DOHH2 (cell line): Measurements from ENCODE around the gene CNGA3.

Experiments
- H3F3A ChIP-seq: fragments of 200-600 bp; sonication (generic), shearing (Covaris generic); 2 replicates; pipeline ENCODE4 v1.6.0; 2016; ENCODE audit warnings: antibody characterized with exemption, mild to moderate bottlenecking; ENCODE audit not compliant: control insufficient read depth, insufficient read depth
- H3K27ac ChIP-seq: fragments of 200-600 bp; sonication (generic); 2 replicates; pipeline ENCODE4 v1.5.1; 2014; ENCODE audit warnings: low read depth, mild to moderate bottlenecking, low read length, moderate library complexity
- H3K27me3 ChIP-seq: fragments of 200-600 bp; sonication (generic); 2 replicates; pipeline ENCODE4 v1.6.1; 2014; ENCODE audit warnings: mild to moderate bottlenecking, low read length, mixed read lengths; ENCODE audit not compliant: control insufficient read depth
- H3K36me3 ChIP-seq: fragments of 200-600 bp; sonication (generic); 2 replicates; pipeline ENCODE4 v1.6.1; 2014; ENCODE audit warnings: mild to moderate bottlenecking, low read length, moderate library complexity, mixed read lengths; ENCODE audit not compliant: control insufficient read depth
- H3K4me1 ChIP-seq: fragments of 200-600 bp; sonication (generic); 2 replicates; pipeline ENCODE4 v1.6.1; 2014; ENCODE audit warnings: mild to moderate bottlenecking, low read length, mixed read lengths; ENCODE audit not compliant: control insufficient read depth
- H3K4me2 ChIP-seq: fragments of 200-600 bp; sonication (generic); 2 replicates; pipeline ENCODE4 v1.6.0; 2014; ENCODE audit warnings: mild to moderate bottlenecking, low read length, moderate library complexity
- H3K4me3 ChIP-seq: fragments of 200-600 bp; sonication (generic); 2 replicates; pipeline ENCODE4 v1.5.1; 2014; ENCODE audit warnings: mild to moderate bottlenecking, low read length, mixed read lengths
- H3K79me2 ChIP-seq: fragments of 200-600 bp; sonication (generic); 2 replicates; pipeline ENCODE4 v1.6.1; 2014; ENCODE audit warnings: mild to moderate bottlenecking, low read length, mixed read lengths; ENCODE audit not compliant: control insufficient read depth
- H3K9me2 ChIP-seq: fragments of 200-600 bp; sonication (generic); replicated peaks from 2 replicates; pipeline ENCODE4 v1.6.1; 2014; ENCODE audit warnings: mild to moderate bottlenecking, low read length, mixed read lengths; ENCODE audit not compliant: control insufficient read depth
- H3K9me3 ChIP-seq: fragments of 200-600 bp; sonication (generic); 2 replicates; pipeline ENCODE4 v1.6.1; 2014; ENCODE audit warnings: antibody characterized with exemption, low read length, mixed read lengths; ENCODE audit not compliant: control insufficient read depth, insufficient read depth
- H4K20me1 ChIP-seq: fragments of 200-600 bp; sonication (generic); 2 replicates; pipeline ENCODE4 v1.6.0; 2014; ENCODE audit warnings: low read depth, mild to moderate bottlenecking, antibody characterized with exemption, low read length, moderate library complexity; ENCODE audit not compliant: control insufficient read depth, insufficient read depth
- EZH2phosphoT487 ChIP-seq: fragments of 200-600 bp; sonication (generic); IDR thresholded peaks from 2 replicates; pipeline ENCODE4 v1.6.1; 2017; ENCODE audit warnings: borderline replicate concordance, mild to moderate bottlenecking, antibody characterized with exemption, low read length, moderate library complexity, mixed read lengths
- TF ChIP-seq, protein P1 (sequence below): fragments of 200-600 bp; sonication (generic); IDR thresholded peaks from one replicate; pipeline ENCODE4 v1.5.1; 2014; ENCODE audit warnings: antibody characterized with exemption, mild to moderate bottlenecking, low read depth, low read length; ENCODE audit not compliant: poor library complexity, severe bottlenecking

Gene CNGA3

DNA sequence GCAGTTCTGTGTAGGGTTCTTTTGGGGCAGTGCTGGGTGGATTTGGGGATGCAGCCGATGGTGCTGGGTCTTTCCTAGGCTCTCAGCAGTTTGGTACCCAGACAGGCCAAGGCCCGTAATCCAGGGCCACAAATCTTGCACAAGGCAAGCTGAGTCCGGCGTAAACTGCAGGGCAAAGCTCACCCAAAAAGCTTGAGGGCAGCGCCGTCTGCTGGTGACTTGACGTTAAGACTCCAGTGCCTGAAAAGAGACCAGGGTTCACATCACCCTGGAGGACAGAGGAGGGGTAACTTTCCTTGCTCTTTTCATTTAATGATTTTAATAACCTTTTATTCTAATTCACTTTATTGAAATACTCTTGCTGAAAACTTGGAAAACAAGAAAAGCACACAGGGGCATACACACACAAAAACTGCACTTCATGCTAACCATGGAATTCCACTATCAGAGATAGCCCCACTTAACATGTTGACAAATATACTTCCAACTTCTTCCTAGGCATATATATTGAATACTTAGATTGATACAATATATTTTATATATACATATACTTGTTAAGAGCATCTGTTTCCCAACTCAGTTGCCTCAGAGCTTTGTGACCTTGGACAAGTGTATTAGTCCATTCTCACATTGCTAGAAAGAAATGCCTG, 38.9 kb downstream of the CNGA3 start:
- Histone ChIP-seq H4K20me1 (no peaks in the 10 kb centered on the region), H3K9me2 (no peaks in the 10 kb centered on the region), H3K4me2 (no peak overlapping the region), H3K27ac (no peak overlapping the region), H3K27me3 (0 out of 2 replicates have a peak, but pooled peaks cover 2% of the 10 kb centered on the region), H3F3A (no peaks in the 10 kb centered on the region), H3K36me3 (no peaks in the 10 kb centered on the region), H3K4me1 (no peaks in the 10 kb centered on the region), H3K4me3 (no peak overlapping the region), H3K9me3 (no peaks in the 10 kb centered on the region), H3K79me2 (no peaks in the 10 kb centered on the region)
- no peak for TF ChIP-seq EZH2phosphoT487
- TF ChIP-seq, protein P1, sequence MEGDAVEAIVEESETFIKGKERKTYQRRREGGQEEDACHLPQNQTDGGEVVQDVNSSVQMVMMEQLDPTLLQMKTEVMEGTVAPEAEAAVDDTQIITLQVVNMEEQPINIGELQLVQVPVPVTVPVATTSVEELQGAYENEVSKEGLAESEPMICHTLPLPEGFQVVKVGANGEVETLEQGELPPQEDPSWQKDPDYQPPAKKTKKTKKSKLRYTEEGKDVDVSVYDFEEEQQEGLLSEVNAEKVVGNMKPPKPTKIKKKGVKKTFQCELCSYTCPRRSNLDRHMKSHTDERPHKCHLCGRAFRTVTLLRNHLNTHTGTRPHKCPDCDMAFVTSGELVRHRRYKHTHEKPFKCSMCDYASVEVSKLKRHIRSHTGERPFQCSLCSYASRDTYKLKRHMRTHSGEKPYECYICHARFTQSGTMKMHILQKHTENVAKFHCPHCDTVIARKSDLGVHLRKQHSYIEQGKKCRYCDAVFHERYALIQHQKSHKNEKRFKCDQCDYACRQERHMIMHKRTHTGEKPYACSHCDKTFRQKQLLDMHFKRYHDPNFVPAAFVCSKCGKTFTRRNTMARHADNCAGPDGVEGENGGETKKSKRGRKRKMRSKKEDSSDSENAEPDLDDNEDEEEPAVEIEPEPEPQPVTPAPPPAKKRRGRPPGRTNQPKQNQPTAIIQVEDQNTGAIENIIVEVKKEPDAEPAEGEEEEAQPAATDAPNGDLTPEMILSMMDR, result peak; percentile 86

DNA sequence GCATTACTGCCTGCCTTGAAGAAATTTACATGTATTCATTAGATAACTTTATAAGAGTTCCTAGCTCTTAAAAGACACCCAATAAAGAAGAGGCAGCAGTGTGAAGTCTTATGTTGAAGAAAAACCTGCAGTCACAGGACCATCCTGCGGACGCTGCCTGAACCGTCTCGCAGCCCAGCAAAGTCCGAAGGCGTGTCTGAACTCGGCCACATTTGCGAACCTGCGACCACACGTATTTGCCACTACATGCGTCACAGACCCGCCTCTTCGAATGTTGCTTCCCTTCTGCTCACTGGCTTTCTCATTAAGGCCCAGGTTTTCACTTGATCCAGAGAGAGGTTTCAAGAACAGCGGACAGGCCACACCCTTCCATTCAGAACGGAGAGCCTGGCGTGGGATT, 41.2 kb downstream of the CNGA3 start:
- Histone ChIP-seq H3K4me2 (no peak overlapping the region), H3K79me2 (no peaks in the 10 kb centered on the region), H3F3A (no peaks in the 10 kb centered on the region), H3K9me3 (no peaks in the 10 kb centered on the region), H3K4me3 (no peak overlapping the region), H3K4me1 (no peaks in the 10 kb centered on the region), H4K20me1 (no peaks in the 10 kb centered on the region), H3K27ac (no peak overlapping the region), H3K9me2 (no peaks in the 10 kb centered on the region), H3K27me3 (0 out of 2 replicates have a peak, but pooled peaks cover 2% of the 10 kb centered on the region), H3K36me3 (no peaks in the 10 kb centered on the region)
- no peak for TF ChIP-seq EZH2phosphoT487
- TF ChIP-seq, protein P1, result no peak

DNA sequence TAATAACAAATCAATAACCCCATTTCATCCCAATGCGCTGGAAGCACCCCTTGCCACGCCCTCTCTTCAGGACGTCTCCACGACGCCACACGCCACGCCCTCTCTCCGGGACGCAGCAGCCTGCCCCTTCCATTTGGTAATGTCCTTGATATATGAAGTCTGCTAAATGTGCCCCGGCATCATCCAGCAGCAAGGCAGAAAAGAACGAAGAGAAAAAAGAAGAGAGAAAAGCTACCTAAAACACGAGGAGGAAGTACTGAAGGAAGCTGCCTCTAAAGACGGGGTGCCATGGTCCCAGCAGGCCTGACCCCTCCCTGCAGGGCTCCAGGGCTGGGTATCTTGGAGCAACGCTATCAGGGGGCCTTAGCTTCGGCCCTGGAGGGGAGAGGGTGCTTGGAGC, 41.8 kb downstream of the CNGA3 start:
- TF ChIP-seq EZH2phosphoT487, result no peak
- TF ChIP-seq, protein P1, result no peak
- Histone ChIP-seq H3K4me1 (no peaks in the 10 kb centered on the region), H3K9me2 (no peaks in the 10 kb centered on the region), H3K79me2 (no peaks in the 10 kb centered on the region), H4K20me1 (no peaks in the 10 kb centered on the region), H3K4me3 (no peak overlapping the region), H3K27ac (no peak overlapping the region), H3K27me3 (no peaks in the 10 kb centered on the region), H3F3A (no peaks in the 10 kb centered on the region), H3K36me3 (no peaks in the 10 kb centered on the region), H3K9me3 (no peaks in the 10 kb centered on the region), H3K4me2 (no peak overlapping the region)
